ENCODE results near the gene USP32.

USP32 gene

GRCh38 chr17:60253048-60253447 lies 138.9 kb downstream of the USP32 start:
- H3K27ac ChIP-seq (ENCODE audit: low read depth, low read length, poor library complexity, severe bottlenecking): no peak overlapping the region
- peaks cover 5% of the 10 kb centered on the region; the same call in 1 of the 2 replicates for H3K9me3 ChIP-seq (ENCODE audit: low read length)
- no peaks in the 10 kb centered on the region for H3K27me3 ChIP-seq (ENCODE audit: insufficient read depth, low read length)
- H3K79me2 ChIP-seq (ENCODE audit: insufficient read depth, low read length): no peaks in the 10 kb centered on the region
- peaks cover 14% of the 10 kb centered on the region for H3K36me3 ChIP-seq (ENCODE audit: insufficient read depth, low read length)
- H3K9ac ChIP-seq (ENCODE audit: low read length): no peak overlapping the region
- no peak overlapping the region for H3K4me3 ChIP-seq (ENCODE audit: low read depth, low read length, poor library complexity, severe bottlenecking)
- no peak overlapping the region for H3K4me2 ChIP-seq (ENCODE audit: low read length)
- H3K9me2 ChIP-seq (ENCODE audit: low read depth, low read length): no peaks in the 10 kb centered on the region
- H3K4me1 ChIP-seq (ENCODE audit: insufficient read depth, low read length, severe bottlenecking): no peaks in the 10 kb centered on the region
- H2AFZ ChIP-seq (ENCODE audit: low read length): no peak overlapping the region
- no peaks in the 10 kb centered on the region for H4K20me1 ChIP-seq (ENCODE audit: insufficient read depth, low read length)
- H3F3A ChIP-seq (ENCODE audit: insufficient read depth, low read length): no peaks in the 10 kb centered on the region
- TF ChIP-seq, protein P1, sequence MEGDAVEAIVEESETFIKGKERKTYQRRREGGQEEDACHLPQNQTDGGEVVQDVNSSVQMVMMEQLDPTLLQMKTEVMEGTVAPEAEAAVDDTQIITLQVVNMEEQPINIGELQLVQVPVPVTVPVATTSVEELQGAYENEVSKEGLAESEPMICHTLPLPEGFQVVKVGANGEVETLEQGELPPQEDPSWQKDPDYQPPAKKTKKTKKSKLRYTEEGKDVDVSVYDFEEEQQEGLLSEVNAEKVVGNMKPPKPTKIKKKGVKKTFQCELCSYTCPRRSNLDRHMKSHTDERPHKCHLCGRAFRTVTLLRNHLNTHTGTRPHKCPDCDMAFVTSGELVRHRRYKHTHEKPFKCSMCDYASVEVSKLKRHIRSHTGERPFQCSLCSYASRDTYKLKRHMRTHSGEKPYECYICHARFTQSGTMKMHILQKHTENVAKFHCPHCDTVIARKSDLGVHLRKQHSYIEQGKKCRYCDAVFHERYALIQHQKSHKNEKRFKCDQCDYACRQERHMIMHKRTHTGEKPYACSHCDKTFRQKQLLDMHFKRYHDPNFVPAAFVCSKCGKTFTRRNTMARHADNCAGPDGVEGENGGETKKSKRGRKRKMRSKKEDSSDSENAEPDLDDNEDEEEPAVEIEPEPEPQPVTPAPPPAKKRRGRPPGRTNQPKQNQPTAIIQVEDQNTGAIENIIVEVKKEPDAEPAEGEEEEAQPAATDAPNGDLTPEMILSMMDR (IDR thresholded peaks at IDR 0.05; ENCODE audit: low read length): no peak
- TF ChIP-seq EZH2 (IDR thresholded peaks at IDR 0.05; ENCODE audit: borderline replicate concordance, low read length): no peak

GRCh38 chr17:60252459-60252858 lies 139.5 kb downstream of the USP32 start:
- no peaks in the 10 kb centered on the region for H3K79me2 ChIP-seq (ENCODE audit: insufficient read depth, low read length)
- TF ChIP-seq, protein P1 (IDR thresholded peaks at IDR 0.05; ENCODE audit: low read length): no peak
- no peak for TF ChIP-seq EZH2 (IDR thresholded peaks at IDR 0.05; ENCODE audit: borderline replicate concordance, low read length)
- peaks cover 5% of the 10 kb centered on the region; the same call in 1 of the 2 replicates for H3K9me3 ChIP-seq (ENCODE audit: low read length)
- H3K36me3 ChIP-seq (ENCODE audit: insufficient read depth, low read length): peaks cover 8% of the 10 kb centered on the region
- no peak overlapping the region for H2AFZ ChIP-seq (ENCODE audit: low read length)
- no peaks in the 10 kb centered on the region for H3K9me2 ChIP-seq (ENCODE audit: low read depth, low read length)
- no peaks in the 10 kb centered on the region for H3K4me1 ChIP-seq (ENCODE audit: insufficient read depth, low read length, severe bottlenecking)
- no peaks in the 10 kb centered on the region for H4K20me1 ChIP-seq (ENCODE audit: insufficient read depth, low read length)
- H3K4me2 ChIP-seq (ENCODE audit: low read length): no peak overlapping the region
- no peak overlapping the region for H3K4me3 ChIP-seq (ENCODE audit: low read depth, low read length, poor library complexity, severe bottlenecking)
- H3F3A ChIP-seq (ENCODE audit: insufficient read depth, low read length): no peaks in the 10 kb centered on the region
- H3K9ac ChIP-seq (ENCODE audit: low read length): no peak overlapping the region
- H3K27me3 ChIP-seq (ENCODE audit: insufficient read depth, low read length): no peaks in the 10 kb centered on the region
- H3K27ac ChIP-seq (ENCODE audit: low read depth, low read length, poor library complexity, severe bottlenecking): no peak overlapping the region

DNA sequence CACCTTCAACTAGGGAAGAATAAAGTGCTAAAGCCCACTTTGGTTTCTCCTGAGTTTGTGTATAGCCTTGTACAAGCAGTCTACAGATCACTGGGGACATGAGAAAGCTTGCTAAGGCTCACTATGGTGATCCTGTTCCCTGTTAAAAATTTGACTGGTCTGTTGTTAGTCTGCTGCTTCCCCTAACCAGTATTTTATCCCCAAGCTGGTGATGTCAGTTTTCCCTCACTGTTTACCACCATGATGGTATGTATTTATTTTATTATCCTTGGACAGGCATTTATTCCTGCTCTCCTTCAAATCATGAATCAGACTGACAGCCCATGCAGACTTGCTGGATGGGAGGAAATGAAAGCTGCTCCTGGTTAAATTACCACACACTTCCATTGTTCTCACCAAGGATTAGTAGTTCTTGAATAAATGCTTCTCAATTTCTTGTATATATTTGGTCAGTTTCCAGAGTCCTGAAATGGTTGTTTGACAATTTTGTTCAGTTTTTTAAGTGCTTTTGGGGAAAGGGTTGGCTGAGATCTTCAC lies 142.6 kb downstream of the USP32 start:
- peaks cover 8% of the 10 kb centered on the region for H3K36me3 ChIP-seq (ENCODE audit: insufficient read depth, low read length)
- no peaks in the 10 kb centered on the region for H3K79me2 ChIP-seq (ENCODE audit: insufficient read depth, low read length)
- no peak overlapping the region for H2AFZ ChIP-seq (ENCODE audit: low read length)
- H3F3A ChIP-seq (ENCODE audit: insufficient read depth, low read length): no peaks in the 10 kb centered on the region
- H3K9me3 ChIP-seq (ENCODE audit: low read length): peaks cover 5% of the 10 kb centered on the region; the same call in 1 of the 2 replicates
- H3K4me1 ChIP-seq (ENCODE audit: insufficient read depth, low read length, severe bottlenecking): no peaks in the 10 kb centered on the region
- no peak overlapping the region for H3K27ac ChIP-seq (ENCODE audit: low read depth, low read length, poor library complexity, severe bottlenecking)
- no peak overlapping the region for H3K4me3 ChIP-seq (ENCODE audit: low read depth, low read length, poor library complexity, severe bottlenecking)
- H3K9me2 ChIP-seq (ENCODE audit: low read depth, low read length): no peaks in the 10 kb centered on the region
- H3K4me2 ChIP-seq (ENCODE audit: low read length): no peak overlapping the region
- H3K27me3 ChIP-seq (ENCODE audit: insufficient read depth, low read length): no peaks in the 10 kb centered on the region
- TF ChIP-seq, protein P1 (IDR thresholded peaks at IDR 0.05; ENCODE audit: low read length): no peak
- TF ChIP-seq EZH2 (IDR thresholded peaks at IDR 0.05; ENCODE audit: borderline replicate concordance, low read length): no peak
- H3K9ac ChIP-seq (ENCODE audit: low read length): no peak overlapping the region
- H4K20me1 ChIP-seq (ENCODE audit: insufficient read depth, low read length): no peaks in the 10 kb centered on the region

All from OCI-LY1 (cell line).